OCI-LY7 (cell line): ENCODE measurements around the gene LAMA3. TPM values are rescaled to one million over a fixed set of nuclear protein-coding genes. Genes with fewer than 3 reads are reported as not detected.
"Not testable (repeated sequence)": the region's sequence is repeated elsewhere in the genome, so short reads cannot be mapped to it uniquely, and the experiment has no call there.

Source experiments
- BruUV-seq: library from RNA; stranded (reverse); fragments of 400-500 nt; replicated peaks from 2 replicates; lab custom pipeline; 2021; lab: Mats Ljungman, UMichigan
- CTCF ChIA-PET: fragments of 300-600 bp; sonication (Branson Sonifier 250); formaldehyde crosslinking; loops from one replicate; lab custom pipeline; 2022; ENCODE audit warnings: antibody characterized with exemption; ENCODE audit not compliant: unreplicated experiment; lab: Charles Lee
- POLR2A ChIA-PET: fragments of 300-600 bp; sonication (Branson Sonifier 250); formaldehyde crosslinking; loops from one replicate; lab custom pipeline; 2022; ENCODE audit warnings: antibody characterized with exemption; lab: Charles Lee
- DNase-seq: peaks from one replicate; pipeline ENCODE4 v3.0.0-alpha.2; 2015; ENCODE audit warnings: low spot score
- H2AFZ ChIP-seq: fragments of 200-600 bp; sonication (generic), shearing (Covaris generic); 2 replicates; pipeline ENCODE4 v1.6.1; 2014; ENCODE audit warnings: mild to moderate bottlenecking, antibody characterized with exemption, low read length, moderate library complexity
- H3K27ac ChIP-seq: fragments of 200-600 bp; sonication (generic); 2 replicates; pipeline ENCODE4 v1.5.1; 2014; ENCODE audit warnings: mixed run types, low read depth, mild to moderate bottlenecking, moderate library complexity, low read length, inconsistent platforms; ENCODE audit not compliant: poor library complexity, severe bottlenecking
- H3K36me3 ChIP-seq: fragments of 200-600 bp; sonication (generic); 2 replicates; pipeline ENCODE4 v1.6.1; 2014; ENCODE audit warnings: mild to moderate bottlenecking, antibody characterized with exemption, low read length, moderate library complexity, mixed read lengths; ENCODE audit not compliant: insufficient read depth
- H3K4me1 ChIP-seq: fragments of 200-600 bp; sonication (generic); 2 replicates; pipeline ENCODE4 v1.5.1; 2014; ENCODE audit warnings: mild to moderate bottlenecking, low read length; ENCODE audit not compliant: insufficient read depth, poor library complexity, severe bottlenecking
- H3K4me2 ChIP-seq: fragments of 200-600 bp; sonication (generic); 2 replicates; pipeline ENCODE4 v1.6.1; 2014; ENCODE audit warnings: mild to moderate bottlenecking, low read length
- H3K4me3 ChIP-seq: fragments of 200-600 bp; sonication (generic); 2 replicates; pipeline ENCODE4 v1.5.1; 2014; ENCODE audit warnings: mild to moderate bottlenecking, low read depth, low read length; ENCODE audit not compliant: poor library complexity, severe bottlenecking
- H3K79me2 ChIP-seq: fragments of 200-600 bp; sonication (generic); 2 replicates; pipeline ENCODE4 v1.6.1; 2016; ENCODE audit warnings: low read depth, mild to moderate bottlenecking, low read length, moderate library complexity, mixed read lengths; ENCODE audit not compliant: insufficient read depth
- H3K9me2 ChIP-seq: fragments of 200-600 bp; sonication (generic); 2 replicates; pipeline ENCODE4 v1.6.1; 2016; ENCODE audit warnings: mild to moderate bottlenecking, low read length, mixed read lengths; ENCODE audit not compliant: insufficient read depth
- H3K9me3 ChIP-seq: fragments of 200-600 bp; sonication (generic); 2 replicates; pipeline ENCODE4 v1.6.1; 2014; ENCODE audit warnings: mild to moderate bottlenecking, mixed run types, low read length, mixed read lengths
- H4K20me1 ChIP-seq: fragments of 200-600 bp; sonication (generic); 2 replicates; pipeline ENCODE4 v1.6.1; 2014; ENCODE audit warnings: mild to moderate bottlenecking, antibody characterized with exemption, low read length, moderate library complexity, mixed read lengths; ENCODE audit not compliant: insufficient read depth
- CTCF ChIP-seq: fragments of 200-600 bp; sonication (generic); conservative IDR thresholded peaks from 2 replicates; pipeline ENCODE4 v1.5.1; 2014; ENCODE audit warnings: mild to moderate bottlenecking, antibody characterized with exemption, low read length, moderate library complexity, mixed read lengths
- EZH2phosphoT487 ChIP-seq: fragments of 200-600 bp; sonication (generic); IDR thresholded peaks from 2 replicates; pipeline ENCODE4 v1.6.1; 2018; ENCODE audit warnings: low read depth, borderline replicate concordance, mild to moderate bottlenecking, mixed run types, antibody characterized with exemption, low read length, moderate library complexity, mixed read lengths
- intact Hi-C: fragments of 100-400 bp; cut with micrococcal nuclease; formaldehyde crosslinking; loops from one replicate; pipeline ENCODE4 v1.10.0; 2022; ENCODE audit not compliant: unreplicated experiment
- total RNA-seq, 2 experiments: library from RNA; depleted of rRNA in 1 of 2; stranded (reverse); fragments of >200 nt in 1 of 2; shearing (Covaris generic) in 1 of 2; gene quantifications; 2 replicates each; pipeline ENCODE4 v1.2.3, GENCODE V29; 2014 to 2022

LAMA3 gene
- total RNA-seq, 2 experiments from 2014 or later, result 0.16 to 1.6 TPM

GRCh38 chr18:23730857-23731256, 41.6 kb downstream of the LAMA3 start:
- no peaks in the 10 kb centered on the region for H3K4me1 ChIP-seq
- no peaks in the 10 kb centered on the region for H3K79me2 ChIP-seq
- CTCF ChIA-PET, result no interaction called here
- TF ChIP-seq CTCF (no peak), EZH2phosphoT487 (no peak)
- DNase-seq, result no peak
- no peaks in the 10 kb centered on the region for H4K20me1 ChIP-seq
- no TSS peak for BruUV-seq
- no peaks in the 10 kb centered on the region for H3K9me3 ChIP-seq
- no peak overlapping the region for H3K4me3 ChIP-seq
- intact Hi-C loops, result no loop called here
- H3K4me2 ChIP-seq, result no peak overlapping the region
- no peak overlapping the region for H3K27ac ChIP-seq
- POLR2A ChIA-PET, result interaction anchor here (0.6 to 0.8 kb wide), 2 partner anchors 27 to 79 kb away, joined by 3 read pairs; no protein-coding TSS in a partner anchor
- H2AFZ ChIP-seq, result no peak overlapping the region
- H3K36me3 ChIP-seq, result no peaks in the 10 kb centered on the region
- H3K9me2 ChIP-seq, result no peaks in the 10 kb centered on the region

GRCh38 chr18:23731861-23732260, 42.6 kb downstream of the LAMA3 start:
- Histone ChIP-seq H4K20me1 (no peaks in the 10 kb centered on the region), H2AFZ (no peak overlapping the region), H3K9me2 (no peaks in the 10 kb centered on the region), H3K9me3 (no peaks in the 10 kb centered on the region), H3K27ac (no peak overlapping the region), H3K79me2 (no peaks in the 10 kb centered on the region), H3K36me3 (no peaks in the 10 kb centered on the region), H3K4me2 (no peak overlapping the region), H3K4me3 (no peak overlapping the region), H3K4me1 (no peaks in the 10 kb centered on the region)
- no peak for DNase-seq
- no peak for TF ChIP-seq CTCF
- no peak for TF ChIP-seq EZH2phosphoT487
- POLR2A ChIA-PET, result no interaction called here
- CTCF ChIA-PET, result no interaction called here
- intact Hi-C loops, result no loop called here
- no TSS peak for BruUV-seq

GRCh38 chr18:23732439-23732838, 43.2 kb downstream of the LAMA3 start:
- ChIA-PET POLR2A (no interaction called here), CTCF (no interaction called here)
- no peak for DNase-seq
- no TSS peak for BruUV-seq
- intact Hi-C loops, result no loop called here
- H3K9me3 ChIP-seq, result no peaks in the 10 kb centered on the region
- H3K4me2 ChIP-seq, result no peak overlapping the region
- no peak overlapping the region for H2AFZ ChIP-seq
- H3K4me3 ChIP-seq, result no peak overlapping the region
- no peaks in the 10 kb centered on the region for H3K4me1 ChIP-seq
- no peak overlapping the region for H3K27ac ChIP-seq
- no peaks in the 10 kb centered on the region for H3K9me2 ChIP-seq
- H3K36me3 ChIP-seq, result no peaks in the 10 kb centered on the region
- TF ChIP-seq EZH2phosphoT487, result no peak
- no peak for TF ChIP-seq CTCF
- no peaks in the 10 kb centered on the region for H4K20me1 ChIP-seq
- H3K79me2 ChIP-seq, result no peaks in the 10 kb centered on the region

- H3K27ac ChIP-seq, DNase-seq, H3K9me2 ChIP-seq, H2AFZ ChIP-seq, H3K36me3 ChIP-seq, H4K20me1 ChIP-seq, intact Hi-C loops, H3K9me3 ChIP-seq, BruUV-seq, H3K79me2 ChIP-seq, H3K4me1 ChIP-seq, H3K4me2 ChIP-seq, H3K4me3 ChIP-seq: not testable (repeated sequence)
- CTCF ChIA-PET, result interaction anchor here (1.0 kb wide), 1 partner anchor 64 kb away, joined by 3 read pairs; no protein-coding TSS in a partner anchor
- POLR2A ChIA-PET, result interaction anchor here (0.6 kb wide), 1 partner anchor 461 kb away, joined by 3 read pairs; no protein-coding TSS in a partner anchor
Measured at GRCh38 chr18:23733265-23733664, 44.0 kb downstream of the LAMA3 start.
